GM12801 (cell line): ENCODE data around the gene MMS22L.

Source experiments
- TF ChIP-seq, protein P1 (sequence below): IDR thresholded peaks from one replicate; pipeline ENCODE4 v1.5.1; 2011; ENCODE audit warnings: control low read depth; ENCODE audit not compliant: insufficient read length; ENCODE audit errors: extremely low read depth

MMS22L gene

DNA sequence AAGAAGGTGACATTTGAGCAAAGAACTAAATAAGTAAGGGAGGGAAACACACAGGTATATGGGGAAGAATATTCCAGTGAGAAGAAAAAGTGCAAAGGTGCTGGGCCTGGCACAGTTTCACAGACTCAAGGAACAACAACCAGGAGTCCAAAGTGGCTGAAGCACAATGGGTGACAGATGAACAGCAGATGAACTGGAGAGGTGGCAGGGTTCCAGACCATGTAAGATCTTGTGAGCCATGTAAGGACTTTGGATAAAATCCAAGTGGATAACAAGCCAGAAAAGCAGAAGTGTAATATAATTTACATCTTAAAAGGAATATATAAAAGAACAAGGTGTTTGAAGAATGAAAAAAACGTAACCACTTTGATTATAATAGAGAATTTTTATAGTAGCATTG is 87.9 kb downstream of the MMS22L start:
- TF ChIP-seq, protein P1, sequence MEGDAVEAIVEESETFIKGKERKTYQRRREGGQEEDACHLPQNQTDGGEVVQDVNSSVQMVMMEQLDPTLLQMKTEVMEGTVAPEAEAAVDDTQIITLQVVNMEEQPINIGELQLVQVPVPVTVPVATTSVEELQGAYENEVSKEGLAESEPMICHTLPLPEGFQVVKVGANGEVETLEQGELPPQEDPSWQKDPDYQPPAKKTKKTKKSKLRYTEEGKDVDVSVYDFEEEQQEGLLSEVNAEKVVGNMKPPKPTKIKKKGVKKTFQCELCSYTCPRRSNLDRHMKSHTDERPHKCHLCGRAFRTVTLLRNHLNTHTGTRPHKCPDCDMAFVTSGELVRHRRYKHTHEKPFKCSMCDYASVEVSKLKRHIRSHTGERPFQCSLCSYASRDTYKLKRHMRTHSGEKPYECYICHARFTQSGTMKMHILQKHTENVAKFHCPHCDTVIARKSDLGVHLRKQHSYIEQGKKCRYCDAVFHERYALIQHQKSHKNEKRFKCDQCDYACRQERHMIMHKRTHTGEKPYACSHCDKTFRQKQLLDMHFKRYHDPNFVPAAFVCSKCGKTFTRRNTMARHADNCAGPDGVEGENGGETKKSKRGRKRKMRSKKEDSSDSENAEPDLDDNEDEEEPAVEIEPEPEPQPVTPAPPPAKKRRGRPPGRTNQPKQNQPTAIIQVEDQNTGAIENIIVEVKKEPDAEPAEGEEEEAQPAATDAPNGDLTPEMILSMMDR: no peak

DNA sequence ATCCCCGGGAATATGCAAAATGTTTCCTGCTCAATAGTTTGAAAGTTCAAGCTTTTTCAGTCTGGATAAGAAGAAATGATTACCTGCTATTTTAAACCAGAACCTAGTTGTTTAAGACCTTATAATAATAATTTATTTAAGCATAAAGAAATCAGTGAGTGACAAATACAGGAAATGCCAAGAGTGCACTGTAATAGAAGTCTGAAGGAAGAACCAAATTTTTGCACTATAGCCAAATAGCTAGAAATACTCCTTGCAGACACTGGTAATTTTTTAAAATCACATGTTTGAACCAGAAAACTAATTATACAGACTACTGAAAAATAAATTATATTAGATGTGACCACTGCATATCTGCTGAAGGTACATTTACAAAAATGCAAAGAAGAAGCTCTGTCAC is 93.2 kb downstream of the MMS22L start:
- TF ChIP-seq, protein P1: no peak

DNA sequence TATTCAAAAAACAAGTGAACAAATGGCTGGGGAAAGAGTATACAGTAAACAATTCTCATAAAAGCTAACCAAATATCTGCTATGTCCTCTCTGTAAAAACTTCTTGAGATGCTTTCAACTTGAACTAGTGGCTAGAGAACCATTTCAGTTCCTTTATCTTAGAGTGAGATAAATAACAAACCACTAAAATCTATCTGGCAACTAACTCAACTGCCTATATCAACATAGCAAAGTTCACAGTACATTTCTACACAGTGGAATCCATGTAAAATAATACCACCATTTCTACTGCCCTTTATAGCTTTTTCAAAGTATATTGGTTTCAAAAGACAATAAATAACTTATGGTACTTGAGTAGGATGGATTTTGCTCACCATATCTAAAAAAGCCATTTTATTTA is 95.1 kb downstream of the MMS22L start:
- TF ChIP-seq, protein P1: no peak

DNA sequence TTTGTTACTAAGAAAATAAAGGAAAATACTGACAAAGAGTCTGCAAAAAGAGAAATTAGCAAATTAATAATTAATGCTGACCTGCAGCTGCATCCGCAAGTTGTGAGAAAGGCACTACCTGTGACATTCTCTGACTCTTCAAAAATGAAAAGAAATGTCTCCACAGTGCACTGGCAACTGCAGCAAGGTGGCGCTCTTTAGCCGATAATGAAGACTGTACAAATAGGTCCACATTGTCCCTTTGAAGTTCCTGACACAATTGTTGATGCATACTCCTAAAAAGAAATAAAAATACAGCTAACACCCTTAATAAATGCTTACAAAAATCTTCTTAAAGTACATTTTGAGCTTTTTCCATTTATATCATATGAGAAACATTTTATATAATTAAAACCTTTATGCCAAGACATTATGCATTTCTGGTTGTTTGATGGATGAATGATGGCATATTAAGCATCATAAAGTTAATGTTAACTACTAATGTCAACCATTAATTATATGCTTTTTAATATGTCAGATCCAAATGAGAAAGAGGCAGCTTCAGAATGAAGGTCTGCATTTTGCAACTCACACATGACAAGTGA is 96.5 kb downstream of the MMS22L start:
- TF ChIP-seq, protein P1: peak; percentile 76

DNA sequence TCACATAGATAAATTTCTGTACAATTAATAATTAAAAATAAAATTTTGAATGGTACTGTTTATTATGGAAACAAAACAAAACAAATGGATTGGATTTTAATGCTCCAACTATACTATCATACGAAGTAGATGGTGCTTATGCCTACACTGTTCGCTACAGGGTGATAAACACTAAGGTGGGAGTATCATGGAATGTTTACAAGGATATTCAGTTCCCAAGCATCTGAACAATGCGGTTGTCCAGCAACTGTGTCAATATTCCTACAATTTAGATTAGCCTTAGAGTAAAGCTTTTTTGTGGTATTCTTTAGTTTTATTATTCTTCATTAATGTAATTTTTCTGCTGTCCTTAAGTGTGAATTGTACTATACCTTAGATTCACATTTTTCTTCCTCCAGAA is 105.1 kb downstream of the MMS22L start:
- TF ChIP-seq, protein P1: no peak

DNA sequence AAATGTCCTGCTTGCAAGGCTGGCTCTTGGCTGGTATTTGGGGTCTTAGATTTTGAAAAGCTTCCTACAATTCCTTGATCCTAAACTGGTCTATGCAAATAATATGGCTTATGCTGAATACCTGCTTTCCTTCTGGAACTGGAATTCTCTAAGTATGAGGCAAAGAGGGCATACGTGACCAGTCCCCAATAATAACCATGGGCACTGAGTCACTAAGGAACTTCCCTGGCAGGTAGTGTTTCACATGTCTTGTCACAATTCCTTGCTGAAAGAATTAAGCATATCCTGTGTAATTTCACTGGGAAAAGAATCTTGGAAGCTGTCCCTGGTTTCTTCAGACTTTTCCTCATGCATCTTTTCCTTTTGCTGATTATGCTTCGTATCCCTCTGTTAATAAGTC is 106.5 kb downstream of the MMS22L start:
- TF ChIP-seq, protein P1: no peak

DNA sequence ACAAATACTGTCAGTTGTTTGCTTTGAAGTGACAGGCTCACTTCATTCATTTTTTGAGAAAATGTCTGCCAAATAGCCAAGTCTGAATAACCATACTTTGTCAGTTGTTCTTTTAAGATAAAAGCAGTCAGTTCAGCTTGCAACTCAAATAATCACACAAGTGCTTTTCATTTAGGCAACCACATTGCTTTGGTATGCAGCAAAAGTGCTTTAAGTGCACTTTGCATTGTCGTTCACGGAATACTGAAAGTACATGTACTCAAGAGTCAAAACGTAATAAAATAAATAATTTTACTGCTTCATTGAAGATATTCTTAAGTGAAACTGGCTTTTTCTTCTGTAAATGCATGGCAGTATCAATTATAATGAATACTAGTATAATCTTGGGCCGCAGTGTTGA is 107.2 kb downstream of the MMS22L start:
- TF ChIP-seq, protein P1: no peak
